Loucy (cell line): ENCODE data around the gene FOXE3.
"Not testable (repeated sequence)": the region's sequence is repeated elsewhere in the genome, so short reads cannot be mapped to it uniquely, and the experiment has no call there.

Experiments used
- H2AFZ ChIP-seq: fragments of 200-600 bp; sonication (generic); 2 replicates; pipeline ENCODE4 v1.6.0; 2016; ENCODE audit warnings: antibody characterized with exemption, mild to moderate bottlenecking, low read length, moderate library complexity
- H3F3A ChIP-seq: fragments of 200-600 bp; 2 replicates; pipeline ENCODE4 v1.6.0; 2016; ENCODE audit warnings: antibody characterized with exemption, low read depth, mild to moderate bottlenecking
- H3K27me3 ChIP-seq: fragments of 200-600 bp; sonication (generic); 2 replicates; pipeline ENCODE4 v1.6.1; 2014; ENCODE audit warnings: low read length, mild to moderate bottlenecking; ENCODE audit not compliant: insufficient read depth, poor library complexity, severe bottlenecking
- H3K36me3 ChIP-seq: fragments of 200-600 bp; sonication (generic); 2 replicates; pipeline ENCODE4 v1.6.1; 2016; ENCODE audit warnings: low read length; ENCODE audit not compliant: insufficient read depth
- H3K4me1 ChIP-seq: fragments of 200-600 bp; sonication (generic); 2 replicates; pipeline ENCODE4 v1.5.1; 2014; ENCODE audit warnings: low read length, mild to moderate bottlenecking; ENCODE audit not compliant: insufficient read depth, poor library complexity, severe bottlenecking
- H3K4me2 ChIP-seq: fragments of 200-600 bp; sonication (generic); 2 replicates; pipeline ENCODE4 v1.6.0; 2014; ENCODE audit warnings: antibody characterized with exemption, low read length, low read depth, mild to moderate bottlenecking; ENCODE audit not compliant: poor library complexity, severe bottlenecking
- H3K4me3 ChIP-seq: fragments of 200-600 bp; sonication (generic); 2 replicates; pipeline ENCODE4 v1.5.1; 2014; ENCODE audit warnings: low read length, mild to moderate bottlenecking, mixed read lengths; ENCODE audit not compliant: poor library complexity, severe bottlenecking
- H3K79me2 ChIP-seq: fragments of 200-600 bp; sonication (generic); 2 replicates; pipeline ENCODE4 v1.6.1; 2014; ENCODE audit warnings: low read length; ENCODE audit not compliant: insufficient read depth
- H3K9ac ChIP-seq: fragments of 200-600 bp; sonication (generic); 2 replicates; pipeline ENCODE4 v1.6.0; 2014; ENCODE audit warnings: mild to moderate bottlenecking, low read depth, low read length, moderate library complexity; ENCODE audit not compliant: poor library complexity, severe bottlenecking
- H3K9me2 ChIP-seq: fragments of 200-600 bp; sonication (generic); replicated peaks from 2 replicates; pipeline ENCODE4 v1.6.1; 2016; ENCODE audit warnings: low read depth, low read length, mixed read lengths
- H3K9me3 ChIP-seq: fragments of 200-600 bp; sonication (generic); 2 replicates; pipeline ENCODE4 v1.6.1; 2014; ENCODE audit warnings: mild to moderate bottlenecking, antibody characterized with exemption, low read length, low read depth; ENCODE audit not compliant: insufficient read depth
- H4K20me1 ChIP-seq: fragments of 200-600 bp; sonication (generic); 2 replicates; pipeline ENCODE4 v1.6.0; 2014; ENCODE audit warnings: antibody characterized with exemption, low read length, mild to moderate bottlenecking; ENCODE audit not compliant: insufficient read depth, poor library complexity, severe bottlenecking
- EZH2phosphoT487 ChIP-seq: fragments of 200-600 bp; IDR thresholded peaks from 2 replicates; pipeline ENCODE4 v1.6.1; 2018; ENCODE audit warnings: antibody characterized with exemption, mild to moderate bottlenecking, moderate library complexity, borderline replicate concordance
- TF ChIP-seq, protein P1 (sequence below): fragments of 200-600 bp; sonication (generic); conservative IDR thresholded peaks from 2 replicates; pipeline ENCODE4 v1.5.1; 2014; ENCODE audit warnings: mild to moderate bottlenecking, antibody characterized with exemption, low read length

The FOXE3 gene

GRCh38 chr1:47449822-47450552, 33.9 kb downstream of the FOXE3 start:
- Histone ChIP-seq H3K27me3 (no peaks in the 10 kb centered on the region), H4K20me1 (no peaks in the 10 kb centered on the region), H3K36me3 (no peaks in the 10 kb centered on the region), H3K4me2 (no peak overlapping the region), H2AFZ (no peak overlapping the region), H3K4me1 (no peaks in the 10 kb centered on the region), H3F3A (no peaks in the 10 kb centered on the region), H3K9me3 (no peaks in the 10 kb centered on the region), H3K9me2 (no peaks in the 10 kb centered on the region), H3K9ac (no peak overlapping the region), H3K4me3 (no peak overlapping the region), H3K79me2 (no peaks in the 10 kb centered on the region)
- TF ChIP-seq EZH2phosphoT487, result no peak
- TF ChIP-seq, protein P1, sequence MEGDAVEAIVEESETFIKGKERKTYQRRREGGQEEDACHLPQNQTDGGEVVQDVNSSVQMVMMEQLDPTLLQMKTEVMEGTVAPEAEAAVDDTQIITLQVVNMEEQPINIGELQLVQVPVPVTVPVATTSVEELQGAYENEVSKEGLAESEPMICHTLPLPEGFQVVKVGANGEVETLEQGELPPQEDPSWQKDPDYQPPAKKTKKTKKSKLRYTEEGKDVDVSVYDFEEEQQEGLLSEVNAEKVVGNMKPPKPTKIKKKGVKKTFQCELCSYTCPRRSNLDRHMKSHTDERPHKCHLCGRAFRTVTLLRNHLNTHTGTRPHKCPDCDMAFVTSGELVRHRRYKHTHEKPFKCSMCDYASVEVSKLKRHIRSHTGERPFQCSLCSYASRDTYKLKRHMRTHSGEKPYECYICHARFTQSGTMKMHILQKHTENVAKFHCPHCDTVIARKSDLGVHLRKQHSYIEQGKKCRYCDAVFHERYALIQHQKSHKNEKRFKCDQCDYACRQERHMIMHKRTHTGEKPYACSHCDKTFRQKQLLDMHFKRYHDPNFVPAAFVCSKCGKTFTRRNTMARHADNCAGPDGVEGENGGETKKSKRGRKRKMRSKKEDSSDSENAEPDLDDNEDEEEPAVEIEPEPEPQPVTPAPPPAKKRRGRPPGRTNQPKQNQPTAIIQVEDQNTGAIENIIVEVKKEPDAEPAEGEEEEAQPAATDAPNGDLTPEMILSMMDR, result peak; percentile 50

GRCh38 chr1:47450606-47451005, 34.5 kb downstream of the FOXE3 start:
- Histone ChIP-seq H3K9ac (no peak overlapping the region), H2AFZ (no peak overlapping the region), H3K36me3 (no peaks in the 10 kb centered on the region), H3K4me2 (no peak overlapping the region), H3K9me2 (no peaks in the 10 kb centered on the region), H3K79me2 (no peaks in the 10 kb centered on the region), H3K9me3 (no peaks in the 10 kb centered on the region), H3K4me3 (no peak overlapping the region), H4K20me1 (no peaks in the 10 kb centered on the region), H3K4me1 (no peaks in the 10 kb centered on the region), H3K27me3 (no peaks in the 10 kb centered on the region), H3F3A (no peaks in the 10 kb centered on the region)
- TF ChIP-seq, protein P1, result no peak
- TF ChIP-seq EZH2phosphoT487, result no peak

DNA sequence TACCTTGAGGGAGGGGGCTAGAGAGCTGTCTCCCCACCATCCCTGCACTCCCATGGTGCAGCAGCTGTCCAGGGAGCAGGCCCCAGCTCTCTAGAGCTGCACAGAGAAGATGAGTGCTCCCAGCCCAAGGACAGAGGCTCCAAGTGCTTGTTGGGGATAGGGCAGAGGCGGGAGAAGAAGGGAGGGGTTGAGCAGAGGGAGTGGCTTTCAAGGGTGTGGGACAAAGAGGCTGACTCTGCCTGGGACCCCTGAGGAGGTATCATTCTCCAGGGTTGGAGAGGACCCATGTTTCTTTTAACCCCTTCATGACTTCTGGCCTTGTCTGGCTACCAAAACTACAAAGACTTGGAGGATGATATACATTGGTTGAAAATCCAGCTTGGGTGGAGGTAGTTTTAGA, 36.3 kb downstream of the FOXE3 start:
- Histone ChIP-seq H3K9me3 (no peaks in the 10 kb centered on the region), H3K27me3 (no peaks in the 10 kb centered on the region), H3K4me3 (no peak overlapping the region), H2AFZ (no peak overlapping the region), H3K9me2 (no peaks in the 10 kb centered on the region), H3K79me2 (no peaks in the 10 kb centered on the region), H3K36me3 (no peaks in the 10 kb centered on the region), H3K4me1 (no peaks in the 10 kb centered on the region), H3K9ac (no peak overlapping the region), H3K4me2 (no peak overlapping the region), H4K20me1 (no peaks in the 10 kb centered on the region), H3F3A (no peaks in the 10 kb centered on the region)
- TF ChIP-seq EZH2phosphoT487, result no peak
- TF ChIP-seq, protein P1, result no peak

- not testable (repeated sequence) for H3K9ac ChIP-seq, H4K20me1 ChIP-seq, H3K9me2 ChIP-seq, H2AFZ ChIP-seq, H3F3A ChIP-seq, H3K4me2 ChIP-seq, H3K79me2 ChIP-seq, H3K4me3 ChIP-seq, H3K4me1 ChIP-seq, H3K36me3 ChIP-seq, H3K9me3 ChIP-seq, H3K27me3 ChIP-seq
These were observed 37.8 kb downstream of the FOXE3 start for GRCh38 chr1:47453910-47454309.
